Osteoblast (primary cell): ENCODE data around the gene GPATCH4. TPM values are rescaled to one million over a fixed set of nuclear protein-coding genes. Genes with fewer than 3 reads are reported as not detected.

ENCODE experiments used
- DNase-seq: peaks from one replicate; pipeline ENCODE4 v3.0.0; 2011; ENCODE audit warnings: low spot score, mixed read lengths; ENCODE audit not compliant: insufficient read length; ENCODE audit errors: missing footprints
- H2AFZ ChIP-seq: 2 replicates; pipeline ENCODE4 v1.6.0; 2011; ENCODE audit warnings: mild to moderate bottlenecking, low read length
- H3K27ac ChIP-seq: 2 replicates; pipeline ENCODE4 v1.5.1; 2011; ENCODE audit warnings: mild to moderate bottlenecking, low read depth, low read length, moderate library complexity
- H3K27me3 ChIP-seq: 2 replicates; pipeline ENCODE4 v1.6.0; 2012; ENCODE audit warnings: mild to moderate bottlenecking, control low read depth, inconsistent platforms, low read length, moderate library complexity; ENCODE audit not compliant: insufficient read depth
- H3K36me3 ChIP-seq: 2 replicates; pipeline ENCODE4 v1.5.1; 2011; ENCODE audit warnings: mild to moderate bottlenecking, low read length, control low read depth, moderate library complexity; ENCODE audit not compliant: insufficient read depth
- H3K4me1 ChIP-seq: 2 replicates; pipeline ENCODE4 v1.5.1; 2011; ENCODE audit warnings: mild to moderate bottlenecking, low read length, control low read depth, moderate library complexity; ENCODE audit not compliant: insufficient read depth
- H3K4me2 ChIP-seq: 2 replicates; pipeline ENCODE4 v1.6.0; 2011; ENCODE audit warnings: mild to moderate bottlenecking, low read length; ENCODE audit not compliant: insufficient read depth
- H3K4me3 ChIP-seq: fragments of 200-600 bp; sonication (generic); 3 replicates; pipeline ENCODE4 v1.5.1; 2012; ENCODE audit warnings: mild to moderate bottlenecking, low read length, inconsistent platforms; ENCODE audit not compliant: insufficient read depth
- H3K79me2 ChIP-seq: 2 replicates; pipeline ENCODE4 v1.6.0; 2012; ENCODE audit warnings: mild to moderate bottlenecking, low read length, control low read depth, inconsistent platforms; ENCODE audit not compliant: insufficient read depth
- H3K9me3 ChIP-seq: 2 replicates; pipeline ENCODE4 v1.5.1; 2011; ENCODE audit warnings: low read depth, low read length, control low read depth
- H4K20me1 ChIP-seq: 2 replicates; pipeline ENCODE4 v1.6.0; 2012; ENCODE audit warnings: mild to moderate bottlenecking, low read length, control low read depth; ENCODE audit not compliant: insufficient read depth
- total RNA-seq: library from RNA; depleted of rRNA; stranded (reverse); fragments of >200 nt; gene quantifications from 2 replicates; pipeline ENCODE4 v1.2.3, GENCODE V29; 2012
- TF ChIP-seq, protein P1 (sequence below): IDR thresholded peaks from 2 replicates; pipeline ENCODE4 v1.5.1; 2011; ENCODE audit warnings: mild to moderate bottlenecking, low read depth, low read length, moderate library complexity; ENCODE audit errors: extremely low read depth

GPATCH4 gene
- total RNA-seq, 1 donor, result 8.0 TPM

DNA sequence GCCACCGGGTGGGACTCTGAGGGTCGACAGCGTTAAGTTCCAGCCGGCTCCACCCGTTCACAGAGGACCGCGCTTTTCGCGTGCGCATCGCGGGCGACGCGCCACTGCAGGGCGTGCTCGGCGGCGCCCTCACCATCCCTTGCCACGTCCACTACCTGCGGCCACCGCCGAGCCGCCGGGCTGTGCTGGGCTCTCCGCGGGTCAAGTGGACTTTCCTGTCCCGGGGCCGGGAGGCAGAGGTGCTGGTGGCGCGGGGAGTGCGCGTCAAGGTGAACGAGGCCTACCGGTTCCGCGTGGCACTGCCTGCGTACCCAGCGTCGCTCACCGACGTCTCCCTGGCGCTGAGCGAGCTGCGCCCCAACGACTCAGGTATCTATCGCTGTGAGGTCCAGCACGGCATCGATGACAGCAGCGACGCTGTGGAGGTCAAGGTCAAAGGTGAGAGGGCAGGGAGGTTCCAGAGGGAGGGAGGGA, 45.5 kb upstream of the GPATCH4 start:
- Histone ChIP-seq H2AFZ (no peak overlapping the region), H4K20me1 (no peaks in the 10 kb centered on the region), H3K9me3 (no peaks in the 10 kb centered on the region), H3K4me2 (no peak overlapping the region), H3K4me1 (no peaks in the 10 kb centered on the region), H3K27me3 (peaks cover 70% of the 10 kb centered on the region), H3K27ac (no peak overlapping the region), H3K79me2 (no peaks in the 10 kb centered on the region), H3K36me3 (no peaks in the 10 kb centered on the region), H3K4me3 (no peak overlapping the region)
- DNase-seq, result peak; percentile 73
- TF ChIP-seq, protein P1, sequence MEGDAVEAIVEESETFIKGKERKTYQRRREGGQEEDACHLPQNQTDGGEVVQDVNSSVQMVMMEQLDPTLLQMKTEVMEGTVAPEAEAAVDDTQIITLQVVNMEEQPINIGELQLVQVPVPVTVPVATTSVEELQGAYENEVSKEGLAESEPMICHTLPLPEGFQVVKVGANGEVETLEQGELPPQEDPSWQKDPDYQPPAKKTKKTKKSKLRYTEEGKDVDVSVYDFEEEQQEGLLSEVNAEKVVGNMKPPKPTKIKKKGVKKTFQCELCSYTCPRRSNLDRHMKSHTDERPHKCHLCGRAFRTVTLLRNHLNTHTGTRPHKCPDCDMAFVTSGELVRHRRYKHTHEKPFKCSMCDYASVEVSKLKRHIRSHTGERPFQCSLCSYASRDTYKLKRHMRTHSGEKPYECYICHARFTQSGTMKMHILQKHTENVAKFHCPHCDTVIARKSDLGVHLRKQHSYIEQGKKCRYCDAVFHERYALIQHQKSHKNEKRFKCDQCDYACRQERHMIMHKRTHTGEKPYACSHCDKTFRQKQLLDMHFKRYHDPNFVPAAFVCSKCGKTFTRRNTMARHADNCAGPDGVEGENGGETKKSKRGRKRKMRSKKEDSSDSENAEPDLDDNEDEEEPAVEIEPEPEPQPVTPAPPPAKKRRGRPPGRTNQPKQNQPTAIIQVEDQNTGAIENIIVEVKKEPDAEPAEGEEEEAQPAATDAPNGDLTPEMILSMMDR, result no peak

DNA sequence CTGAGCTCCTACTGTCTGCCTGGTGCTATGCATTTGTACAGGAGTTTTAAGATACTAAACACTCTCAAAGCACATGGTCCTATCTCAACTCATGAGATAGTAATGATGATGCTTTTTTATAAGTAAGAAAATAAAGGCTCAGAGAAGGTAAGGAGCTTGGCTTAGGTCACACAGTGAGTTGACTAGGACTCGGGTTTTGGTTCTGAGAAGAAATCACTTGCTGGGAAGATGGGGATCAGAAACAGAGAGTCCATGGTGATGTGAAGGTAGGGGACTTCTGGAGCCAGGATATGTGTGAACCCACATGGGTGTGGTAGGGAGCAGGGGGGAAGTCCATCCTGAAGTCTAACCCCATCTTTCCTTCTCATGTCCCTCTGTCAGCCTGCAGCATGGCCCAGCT, 44.4 kb upstream of the GPATCH4 start:
- H3K27me3 ChIP-seq, result peaks cover 81% of the 10 kb centered on the region
- TF ChIP-seq, protein P1, result no peak
- no peaks in the 10 kb centered on the region for H3K36me3 ChIP-seq
- DNase-seq, result peak; percentile 56
- no peaks in the 10 kb centered on the region for H4K20me1 ChIP-seq
- H3K27ac ChIP-seq, result no peak overlapping the region
- H3K4me3 ChIP-seq, result no peak overlapping the region
- H3K9me3 ChIP-seq, result no peaks in the 10 kb centered on the region
- H3K4me1 ChIP-seq, result no peaks in the 10 kb centered on the region
- no peak overlapping the region for H3K4me2 ChIP-seq
- H2AFZ ChIP-seq, result no peak overlapping the region
- H3K79me2 ChIP-seq, result no peaks in the 10 kb centered on the region

DNA sequence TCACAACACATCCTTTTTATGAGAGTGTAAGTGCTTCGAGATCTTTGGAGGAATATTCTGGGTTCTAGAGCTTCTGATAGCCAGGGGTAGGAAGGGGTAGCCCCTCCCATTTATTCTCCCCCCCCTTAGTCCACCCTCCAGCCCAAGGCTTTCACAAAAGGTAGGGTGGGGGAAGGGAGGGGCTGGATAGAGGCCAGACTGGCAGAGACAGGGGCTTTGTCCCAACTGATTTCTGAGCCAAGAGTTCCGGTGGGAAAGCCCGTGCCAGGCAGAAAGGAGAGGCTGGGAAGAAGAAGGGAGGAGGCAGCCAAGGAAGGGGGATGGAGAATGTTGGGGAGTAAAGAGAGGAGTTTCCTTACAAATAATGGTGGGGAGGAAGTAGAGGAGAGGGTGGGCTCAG, 43.8 kb upstream of the GPATCH4 start:
- peaks cover 84% of the 10 kb centered on the region for H3K27me3 ChIP-seq
- no peaks in the 10 kb centered on the region for H4K20me1 ChIP-seq
- H3K27ac ChIP-seq, result no peak overlapping the region
- no peak overlapping the region for H2AFZ ChIP-seq
- TF ChIP-seq, protein P1, result no peak
- H3K4me1 ChIP-seq, result no peaks in the 10 kb centered on the region
- H3K9me3 ChIP-seq, result no peaks in the 10 kb centered on the region
- no peak overlapping the region for H3K4me2 ChIP-seq
- no peaks in the 10 kb centered on the region for H3K79me2 ChIP-seq
- peak; percentile 68 for DNase-seq
- H3K36me3 ChIP-seq, result no peaks in the 10 kb centered on the region
- no peak overlapping the region for H3K4me3 ChIP-seq

DNA sequence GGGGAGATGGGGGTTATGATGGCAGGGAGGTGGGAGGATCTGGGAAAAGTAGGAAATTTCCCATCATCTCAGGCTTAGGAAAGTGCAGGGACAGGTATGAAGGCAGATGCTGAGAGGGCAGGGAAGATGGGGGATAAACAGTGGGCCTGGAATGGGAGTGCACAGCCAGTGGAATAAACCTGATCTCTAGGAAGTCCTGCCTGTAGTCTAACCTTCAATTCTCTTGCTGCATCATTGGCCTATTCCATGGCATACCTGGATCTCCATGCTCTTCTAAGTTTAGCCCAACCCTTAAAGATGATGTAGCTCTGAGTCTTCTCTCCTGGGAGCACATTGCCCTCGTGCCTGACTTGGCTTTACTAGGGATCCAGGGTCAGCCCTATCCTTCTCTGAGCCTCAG, 43.4 kb upstream of the GPATCH4 start:
- TF ChIP-seq, protein P1, result no peak
- Histone ChIP-seq H3K4me3 (no peak overlapping the region), H3K4me1 (no peaks in the 10 kb centered on the region), H3K36me3 (no peaks in the 10 kb centered on the region), H3K9me3 (no peaks in the 10 kb centered on the region), H3K27ac (no peak overlapping the region), H2AFZ (no peak overlapping the region), H3K79me2 (no peaks in the 10 kb centered on the region), H3K4me2 (no peak overlapping the region), H4K20me1 (no peaks in the 10 kb centered on the region), H3K27me3 (peaks cover 88% of the 10 kb centered on the region)
- peak; percentile 26 for DNase-seq
